Measurements from ENCODE around the gene ADORA3.

ADORA3 gene

DNA sequence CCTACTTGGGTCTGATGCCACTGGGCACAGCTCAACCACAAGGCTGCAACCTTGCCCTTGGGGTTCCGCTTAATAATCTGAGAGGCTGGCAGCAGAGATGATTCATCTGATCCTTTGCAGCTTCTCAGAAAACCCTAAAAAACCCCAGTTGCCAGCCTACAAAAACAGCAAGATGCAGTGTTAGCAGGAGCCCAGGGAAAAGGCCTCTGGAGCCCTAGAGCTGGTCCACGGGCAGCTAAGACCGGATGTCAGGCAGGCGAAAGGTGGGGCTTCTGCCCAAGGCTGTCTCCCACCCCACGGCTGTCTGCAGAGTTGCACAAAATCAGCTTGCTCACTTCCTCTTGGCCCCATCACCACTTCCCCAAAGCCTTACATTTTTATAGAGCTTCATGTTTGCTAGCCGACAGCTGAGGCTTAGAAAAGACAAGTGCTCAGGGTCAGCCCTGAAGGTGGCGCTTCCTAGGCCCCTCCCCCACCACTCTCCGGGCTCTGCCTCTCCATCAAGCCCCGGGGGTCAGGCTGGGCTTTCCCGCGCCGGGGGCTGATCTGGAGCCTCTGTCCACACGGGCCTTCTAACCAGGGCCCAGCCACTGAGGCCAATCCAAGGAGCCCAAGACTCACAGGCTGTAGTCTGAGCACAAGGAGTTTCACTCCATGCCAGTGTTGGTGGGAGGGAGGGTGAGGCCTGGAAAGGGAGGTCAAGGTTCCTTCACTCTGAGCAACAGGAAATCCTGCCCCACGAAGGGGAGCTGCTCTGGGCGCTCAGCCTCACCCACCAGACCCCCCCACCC is 4.2 kb upstream of the ADORA3 start:
- peak; percentile 74 for DNase-seq (ENCODE audit: low spot score)

- DNase-seq (ENCODE audit: low spot score): no peak
Measured at GRCh38 chr1:111506561-111506960, 3.1 kb upstream of the ADORA3 start.

DNA sequence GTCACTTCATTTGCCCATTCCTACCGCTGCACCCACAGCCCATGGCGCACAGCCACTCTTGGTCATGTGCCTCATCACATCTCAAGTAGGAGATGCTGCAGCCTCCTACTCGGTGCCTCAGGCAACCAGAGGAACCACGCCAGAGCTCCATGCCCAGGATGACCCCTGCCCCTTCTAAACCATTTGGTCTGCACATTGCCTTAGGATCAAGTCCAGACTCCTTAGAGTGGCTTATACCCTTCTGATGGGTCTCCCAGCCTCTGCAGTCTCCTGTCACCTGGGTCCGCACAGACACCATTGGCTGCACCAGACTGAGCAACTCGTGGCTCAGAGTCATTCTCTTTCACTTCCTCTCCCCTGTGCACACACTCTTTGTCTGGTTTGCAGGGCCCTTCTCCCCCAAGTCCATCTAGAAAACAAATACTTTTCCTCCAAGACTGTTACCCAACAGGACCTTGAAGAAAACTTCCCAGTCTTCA is 2.2 kb upstream of the ADORA3 start:
- peak; percentile 73 for DNase-seq (ENCODE audit: low spot score)

- DNase-seq (ENCODE audit: low spot score): no peak
Measured at GRCh38 chr1:111504097-111504496, 664 bp upstream of the ADORA3 start.

GRCh38 chr1:111501645-111502044 is 1.8 kb downstream of the ADORA3 start:
- no peak for DNase-seq (ENCODE audit: low spot score)

GRCh38 chr1:111499026-111499785 is 4.2 kb downstream of the ADORA3 start:
- no peak for DNase-seq (ENCODE audit: low spot score)

DNA sequence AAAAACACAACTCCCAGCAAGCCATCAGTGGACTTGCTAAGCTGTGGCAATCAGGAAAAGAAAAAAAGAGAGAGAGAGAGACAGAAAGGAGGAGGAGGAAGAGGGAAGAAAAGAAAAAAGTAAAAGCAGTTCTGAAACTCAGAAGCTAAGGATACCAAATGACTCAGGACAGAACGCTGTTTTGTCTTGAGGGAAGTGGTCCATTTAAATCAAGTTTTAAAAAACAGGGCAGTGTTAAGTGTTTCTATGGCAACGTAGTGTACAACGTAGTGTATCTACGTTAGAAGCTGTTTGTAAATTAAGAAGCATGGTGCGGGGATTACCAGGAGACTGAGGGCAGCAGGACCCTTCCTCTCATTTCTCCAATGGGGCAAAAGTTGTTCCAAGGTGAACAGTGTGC is 5.8 kb downstream of the ADORA3 start:
- DNase-seq (ENCODE audit: low spot score): no peak

GRCh38 chr1:111496398-111496797 is 7.0 kb downstream of the ADORA3 start:
- DNase-seq (ENCODE audit: low spot score): no peak

DNA sequence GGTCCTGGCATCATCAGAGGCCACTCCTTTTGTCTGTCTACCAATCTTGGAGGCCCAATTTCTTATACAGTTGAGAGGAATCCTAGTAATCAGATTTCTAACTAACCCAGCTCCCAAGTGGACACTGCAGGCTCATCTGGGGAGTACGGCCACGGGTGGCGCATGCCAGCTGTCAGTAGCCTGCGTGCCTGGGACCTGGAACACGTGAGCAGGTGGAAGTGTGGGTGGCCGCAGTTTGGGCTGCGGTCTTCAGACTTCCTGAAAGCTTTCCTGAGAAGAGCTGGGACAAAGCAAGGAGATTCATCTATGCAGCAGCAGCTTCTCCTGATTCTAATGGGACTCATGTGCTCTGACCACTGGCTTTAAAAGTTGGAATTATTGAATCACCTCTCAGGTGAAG is 12.4 kb downstream of the ADORA3 start:
- DNase-seq (ENCODE audit: low spot score): no peak

- DNase-seq (ENCODE audit: low spot score): no peak
Measured at GRCh38 chr1:111490220-111490619, 13.2 kb downstream of the ADORA3 start.

- no peak for DNase-seq (ENCODE audit: low spot score)
Measured at GRCh38 chr1:111489604-111490003, 13.8 kb downstream of the ADORA3 start.

- DNase-seq (ENCODE audit: low spot score): no peak
Measured at GRCh38 chr1:111488669-111489068, 14.8 kb downstream of the ADORA3 start.

DNA sequence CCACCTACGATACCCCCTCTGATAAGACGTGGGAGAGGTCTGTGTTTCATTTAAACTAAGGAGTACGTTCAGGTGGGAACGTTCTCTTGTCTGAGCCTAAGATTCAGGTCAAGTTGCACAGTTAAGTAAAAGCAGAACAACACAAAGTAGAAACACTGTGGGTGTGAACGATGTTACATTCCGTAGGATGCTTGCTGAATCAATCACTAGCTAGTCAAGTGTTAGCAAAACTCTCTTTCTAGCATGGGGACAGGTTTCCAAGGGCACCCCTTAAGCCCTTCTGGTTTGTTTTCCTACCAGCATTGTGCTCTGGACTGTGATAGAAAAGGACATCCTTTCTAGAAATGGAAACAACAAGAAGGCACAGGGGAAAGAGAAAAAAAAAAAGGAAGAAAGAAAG is 16.3 kb downstream of the ADORA3 start:
- DNase-seq (ENCODE audit: low spot score): no peak

GRCh38 chr1:111486431-111486830 is 17.0 kb downstream of the ADORA3 start:
- DNase-seq (ENCODE audit: low spot score): no peak

DNA sequence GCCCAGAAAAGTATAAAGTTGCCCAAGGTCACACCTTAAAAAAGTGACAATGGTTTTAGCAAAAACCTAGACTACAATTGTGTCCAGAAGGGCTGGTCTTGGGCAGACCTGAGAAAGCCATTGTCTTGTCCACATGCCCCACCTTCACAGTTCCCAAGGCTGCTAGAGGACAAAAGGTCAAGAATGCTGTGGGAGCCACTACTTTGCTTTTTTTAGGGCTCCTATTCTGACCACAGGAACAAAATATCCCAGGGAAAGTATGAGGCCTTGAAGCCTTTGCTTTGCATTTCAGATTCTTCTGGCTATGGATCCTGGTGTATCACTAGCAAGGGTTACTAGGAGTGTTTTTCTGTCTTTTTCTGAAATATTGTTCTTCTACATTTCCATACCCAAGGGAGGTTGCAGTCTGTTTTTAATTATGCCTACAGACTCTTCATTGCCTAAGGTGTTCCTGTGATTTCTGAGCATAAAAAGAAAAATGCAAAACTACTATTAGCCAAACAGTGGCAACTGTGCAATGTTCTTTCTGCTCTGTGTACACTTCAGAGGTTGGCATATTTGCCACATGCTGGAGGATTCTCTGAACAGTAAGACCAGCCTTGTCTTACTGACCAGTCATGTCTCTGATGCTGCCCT is 18.9 kb downstream of the ADORA3 start:
- no peak for DNase-seq (ENCODE audit: low spot score)

DNA sequence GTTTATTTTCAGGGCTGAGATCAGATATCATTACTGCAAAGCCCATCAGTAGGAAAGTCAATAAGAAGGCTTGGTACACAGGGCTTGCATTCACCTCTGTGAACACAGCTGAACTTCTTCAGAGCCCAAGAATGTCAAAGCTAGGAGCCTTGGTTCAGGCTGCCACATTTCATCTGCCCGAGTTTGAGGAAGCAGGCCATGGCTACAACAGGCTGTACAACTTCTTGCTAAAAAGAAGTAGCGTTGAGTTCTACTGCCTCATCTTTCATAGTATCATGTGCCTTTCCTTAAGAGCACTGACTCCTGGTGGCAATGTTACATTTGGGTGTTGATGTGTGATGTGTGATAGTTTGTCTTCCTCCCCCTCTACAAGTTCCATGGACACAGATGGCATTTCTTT is 19.6 kb downstream of the ADORA3 start:
- no peak for DNase-seq (ENCODE audit: low spot score)

DNA sequence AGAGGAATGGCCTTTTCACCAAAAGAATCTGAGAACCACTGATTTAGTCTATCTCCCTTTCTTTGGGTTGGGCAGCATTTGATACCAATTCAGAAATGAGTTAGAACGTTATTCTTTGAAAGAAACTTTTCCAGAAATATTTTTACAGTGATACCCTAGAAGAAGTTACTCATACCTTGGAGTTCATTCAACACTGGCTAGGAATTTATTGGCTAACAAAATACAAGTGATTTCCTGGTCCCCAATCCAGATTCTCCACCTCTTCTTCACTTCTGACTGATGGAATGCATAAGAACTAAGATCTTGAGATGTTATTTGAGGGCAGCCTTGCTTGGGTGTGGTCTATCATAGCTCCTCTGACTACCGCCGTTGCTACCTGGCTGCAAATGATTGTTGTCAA is 20.3 kb downstream of the ADORA3 start:
- no peak for DNase-seq (ENCODE audit: low spot score)

GRCh38 chr1:111481387-111482221 is 21.8 kb downstream of the ADORA3 start:
- peak; percentile 39 for DNase-seq (ENCODE audit: low spot score)

DNA sequence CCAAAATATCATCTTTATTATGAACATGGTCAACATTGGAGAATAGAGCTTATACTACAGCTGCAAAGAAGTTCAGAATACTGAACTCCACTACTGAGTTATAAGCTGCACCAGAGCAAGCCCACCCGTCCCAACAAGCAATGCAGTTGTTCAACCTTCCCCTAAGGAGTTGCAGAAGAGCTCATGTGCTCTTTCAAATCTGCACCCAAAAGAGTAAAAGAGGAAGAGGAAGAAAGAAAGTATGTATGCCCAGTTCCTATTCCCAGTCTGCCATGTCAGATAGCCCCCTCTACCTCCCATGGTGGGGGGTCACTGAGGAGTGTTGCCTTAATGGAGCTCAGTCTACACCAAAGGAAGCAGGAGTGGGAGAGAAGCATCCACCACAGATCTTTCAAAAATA is 22.8 kb downstream of the ADORA3 start:
- no peak for DNase-seq (ENCODE audit: low spot score)

- peak; percentile 22 for DNase-seq (ENCODE audit: low spot score)
Measured at GRCh38 chr1:111476761-111477309, 26.6 kb downstream of the ADORA3 start.

DNA sequence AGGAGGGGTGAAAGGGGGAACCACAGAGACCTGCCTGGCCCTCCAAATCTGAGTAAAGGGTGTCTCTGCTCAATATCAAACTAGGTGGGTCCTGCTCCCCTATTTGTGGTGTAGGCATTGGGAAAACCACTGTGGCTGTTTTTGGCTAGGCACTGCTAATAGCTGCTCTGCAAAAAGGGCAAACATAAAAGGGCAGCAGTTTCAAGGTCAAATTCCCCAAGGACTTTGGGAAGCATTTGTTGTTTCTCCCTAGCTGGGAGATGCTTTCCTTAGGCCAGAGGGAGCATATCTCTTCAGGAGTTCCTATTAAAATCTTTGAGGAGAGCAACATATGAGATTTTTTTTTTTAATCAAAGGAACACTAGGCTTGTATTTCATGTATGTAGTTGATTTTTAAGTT is 27.2 kb downstream of the ADORA3 start:
- DNase-seq (ENCODE audit: low spot score): no peak

DNA sequence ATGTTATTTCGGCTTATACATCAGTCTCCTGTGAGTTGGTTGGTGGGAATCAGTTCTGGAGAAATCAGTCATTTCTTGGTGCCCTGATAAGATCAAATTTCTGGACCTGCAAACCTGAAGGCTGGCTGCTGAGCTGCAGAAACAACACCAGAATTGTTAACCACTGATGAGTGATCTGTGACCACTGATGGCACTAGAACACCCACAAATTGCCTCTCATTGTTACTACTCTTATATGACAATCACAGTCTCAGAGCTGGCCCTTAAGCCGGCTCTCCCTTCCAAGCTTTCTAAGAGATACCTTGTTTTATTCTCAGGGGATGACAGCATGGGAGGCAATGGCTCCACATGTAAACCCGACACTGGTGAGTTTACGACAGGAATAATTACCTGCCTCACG is 27.7 kb downstream of the ADORA3 start:
- no peak for DNase-seq (ENCODE audit: low spot score)

All from germinal center (tissue), 1 donor.